ENCODE data around the gene BBS12.
"Not testable (repeated sequence)": the region's sequence is repeated elsewhere in the genome, so short reads cannot be mapped to it uniquely, and the experiment has no call there.

Gene BBS12

DNA sequence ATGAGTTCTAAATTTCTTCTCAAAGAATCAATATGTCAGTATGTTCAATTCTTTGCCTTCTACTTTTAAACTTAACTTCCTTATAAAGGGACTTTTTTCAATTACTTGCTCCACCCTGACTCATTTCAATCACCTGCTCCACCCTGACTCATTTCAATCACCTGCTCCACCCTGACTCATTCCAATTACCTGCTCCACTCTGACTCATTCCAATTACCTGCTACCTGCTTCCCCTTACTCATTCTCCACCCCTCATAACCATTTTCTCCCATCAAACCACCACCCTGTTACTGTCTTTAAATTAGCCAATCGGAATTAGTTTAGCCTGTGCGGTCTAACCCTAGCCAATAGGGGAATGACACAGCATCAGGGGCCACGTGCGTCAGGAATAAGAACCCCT is 53.8 kb downstream of the BBS12 start:
- H3K4me3 ChIP-seq (ENCODE audit: insufficient read depth in 1 of 2, low read depth in 1 of 2, low read length in 2 of 2); H3K4ac ChIP-seq (ENCODE audit: low read depth in 1 of 2, low read length in 2 of 2); H3K4me1 ChIP-seq (ENCODE audit: control insufficient read depth, insufficient read depth, low read depth, low read length); H4K8ac ChIP-seq (ENCODE audit: low read length); H2BK12ac ChIP-seq (ENCODE audit: low read length in 2 of 2); H3K23ac ChIP-seq (ENCODE audit: low read length in 2 of 2); H2AFZ ChIP-seq (ENCODE audit: low read depth, low read length); DNase-seq; H3K27ac ChIP-seq (ENCODE audit: low read length, poor library complexity, severe bottlenecking); H3K14ac ChIP-seq (ENCODE audit: low read length in 2 of 2); H2BK5ac ChIP-seq (ENCODE audit: low read depth, low read length, poor library complexity, severe bottlenecking); H3K9me3 ChIP-seq (ENCODE audit: control insufficient read depth, low read length); H3K9ac ChIP-seq (ENCODE audit: low read length); H2AK5ac ChIP-seq (ENCODE audit: low read length, severe bottlenecking); H4K91ac ChIP-seq (ENCODE audit: low read length); H3K18ac ChIP-seq (ENCODE audit: low read depth in 1 of 2, low read length in 2 of 2); H3K4me2 ChIP-seq (ENCODE audit: low read length, poor library complexity, severe bottlenecking); H3K27me3 ChIP-seq (ENCODE audit: control insufficient read depth in 1 of 2, insufficient read depth in 1 of 2, low read length in 2 of 2); H2BK15ac ChIP-seq (ENCODE audit: low read depth, poor library complexity, severe bottlenecking); H3K79me1 ChIP-seq (replicated peaks; ENCODE audit: low read length, poor library complexity, severe bottlenecking); H3K36me3 ChIP-seq (ENCODE audit: control insufficient read depth in 1 of 2, insufficient read depth in 2 of 2, low read depth in 1 of 2, low read length in 2 of 2); H2BK120ac ChIP-seq (ENCODE audit: low read depth, low read length): not testable (repeated sequence)
- WGBS: 95% methylated on average over 4 of the region's 4 CpGs

DNA sequence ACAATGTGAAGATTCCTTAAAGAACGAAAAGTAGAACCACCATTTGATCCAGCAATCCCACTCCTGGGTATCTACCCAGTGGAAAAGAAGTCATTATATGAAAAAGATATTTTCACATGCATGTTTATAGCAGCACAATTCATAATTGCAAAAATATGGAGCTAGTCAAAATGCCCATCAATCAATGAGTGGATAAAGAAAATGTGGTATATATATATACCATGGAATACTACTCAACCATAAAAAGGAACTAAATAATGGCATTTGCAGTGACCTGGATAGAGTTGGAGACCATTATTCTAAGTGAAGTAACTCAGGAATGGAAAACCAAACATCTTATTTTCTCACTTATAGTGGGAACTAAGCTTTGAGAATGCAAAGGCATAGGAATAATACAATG is 54.4 kb downstream of the BBS12 start:
- H2BK5ac ChIP-seq (ENCODE audit: low read depth, low read length, poor library complexity, severe bottlenecking); H2BK120ac ChIP-seq (ENCODE audit: low read depth, low read length); H2BK15ac ChIP-seq (ENCODE audit: low read depth, poor library complexity, severe bottlenecking); H3K23ac ChIP-seq (ENCODE audit: low read length in 2 of 2); H3K79me1 ChIP-seq (replicated peaks; ENCODE audit: low read length, poor library complexity, severe bottlenecking); H3K27ac ChIP-seq (ENCODE audit: low read length, poor library complexity, severe bottlenecking); H3K18ac ChIP-seq (ENCODE audit: low read depth in 1 of 2, low read length in 2 of 2); H3K14ac ChIP-seq (ENCODE audit: low read length in 2 of 2); H3K4me3 ChIP-seq (ENCODE audit: insufficient read depth in 1 of 2, low read depth in 1 of 2, low read length in 2 of 2); H4K91ac ChIP-seq (ENCODE audit: low read length); DNase-seq; H3K36me3 ChIP-seq (ENCODE audit: control insufficient read depth in 1 of 2, insufficient read depth in 2 of 2, low read depth in 1 of 2, low read length in 2 of 2); H2BK12ac ChIP-seq (ENCODE audit: low read length in 2 of 2); H3K9me3 ChIP-seq (ENCODE audit: control insufficient read depth, low read length); H2AFZ ChIP-seq (ENCODE audit: low read depth, low read length); H3K4me2 ChIP-seq (ENCODE audit: low read length, poor library complexity, severe bottlenecking); H4K8ac ChIP-seq (ENCODE audit: low read length); H3K27me3 ChIP-seq (ENCODE audit: control insufficient read depth in 1 of 2, insufficient read depth in 1 of 2, low read length in 2 of 2); H2AK5ac ChIP-seq (ENCODE audit: low read length, severe bottlenecking); H3K4me1 ChIP-seq (ENCODE audit: control insufficient read depth, insufficient read depth, low read depth, low read length); H3K4ac ChIP-seq (ENCODE audit: low read depth in 1 of 2, low read length in 2 of 2); H3K9ac ChIP-seq (ENCODE audit: low read length): not testable (repeated sequence)
- no CpG with 5 or more reads among the region's 1 CpG for WGBS

DNA sequence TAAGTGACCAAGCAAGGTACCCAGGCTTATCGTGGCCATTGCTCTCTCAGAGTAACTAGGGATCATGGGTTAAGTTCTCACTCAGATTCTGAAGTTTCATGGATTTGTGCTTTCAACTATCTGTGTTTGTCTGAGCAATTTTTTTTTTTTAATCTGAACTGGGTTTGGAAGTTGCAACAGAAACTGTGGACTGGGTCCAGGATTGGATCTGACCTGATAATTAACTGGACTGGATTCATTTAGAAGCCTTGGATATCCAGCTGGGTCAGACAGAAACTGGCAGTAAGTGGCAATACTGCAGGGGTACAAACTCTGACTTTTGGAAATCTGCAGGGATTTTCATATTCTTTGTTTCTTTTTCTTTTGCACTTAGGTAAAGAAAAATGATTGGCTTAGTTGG is 55.4 kb downstream of the BBS12 start:
- H4K91ac ChIP-seq (ENCODE audit: low read length): no peak overlapping the region
- H2BK15ac ChIP-seq (ENCODE audit: low read depth, poor library complexity, severe bottlenecking): no peak overlapping the region
- no peak overlapping the region for H3K4me2 ChIP-seq (ENCODE audit: low read length, poor library complexity, severe bottlenecking)
- H2AFZ ChIP-seq (ENCODE audit: low read depth, low read length): no peak overlapping the region
- no peak overlapping the region for H2BK120ac ChIP-seq (ENCODE audit: low read depth, low read length)
- no peak overlapping the region for H2BK12ac ChIP-seq (ENCODE audit: low read length in 2 of 2)
- H3K4me1 ChIP-seq (ENCODE audit: control insufficient read depth, insufficient read depth, low read depth, low read length): peaks cover 5% of the 10 kb centered on the region
- H3K18ac ChIP-seq (ENCODE audit: low read depth in 1 of 2, low read length in 2 of 2): no peak overlapping the region
- H3K36me3 ChIP-seq (ENCODE audit: control insufficient read depth in 1 of 2, insufficient read depth in 2 of 2, low read depth in 1 of 2, low read length in 2 of 2): no peaks in the 10 kb centered on the region
- H2BK5ac ChIP-seq (ENCODE audit: low read depth, low read length, poor library complexity, severe bottlenecking): no peak overlapping the region
- H3K14ac ChIP-seq (ENCODE audit: low read length in 2 of 2): no peak overlapping the region
- no peak overlapping the region for H3K23ac ChIP-seq (ENCODE audit: low read length in 2 of 2)
- no peaks in the 10 kb centered on the region for H3K79me1 ChIP-seq (replicated peaks; ENCODE audit: low read length, poor library complexity, severe bottlenecking)
- no peak overlapping the region for H3K4ac ChIP-seq (ENCODE audit: low read depth in 1 of 2, low read length in 2 of 2)
- no peaks in the 10 kb centered on the region for H3K9me3 ChIP-seq (ENCODE audit: control insufficient read depth, low read length)
- no peak for DNase-seq
- H3K4me3 ChIP-seq (ENCODE audit: insufficient read depth in 1 of 2, low read depth in 1 of 2, low read length in 2 of 2): no peak overlapping the region
- 98% methylated on average over 1 of the region's 1 CpG for WGBS
- no peak overlapping the region for H4K8ac ChIP-seq (ENCODE audit: low read length)
- no peak overlapping the region for H3K27ac ChIP-seq (ENCODE audit: low read length, poor library complexity, severe bottlenecking)
- peak overlapping the region; percentile 62 for H2AK5ac ChIP-seq (ENCODE audit: low read length, severe bottlenecking)
- no peak overlapping the region for H3K9ac ChIP-seq (ENCODE audit: low read length)
- H3K27me3 ChIP-seq (ENCODE audit: control insufficient read depth in 1 of 2, insufficient read depth in 1 of 2, low read length in 2 of 2): no peaks in the 10 kb centered on the region

- Histone ChIP-seq H2AK5ac (ENCODE audit: low read length, severe bottlenecking) (no peak overlapping the region), H2BK12ac (ENCODE audit: low read length in 2 of 2) (no peak overlapping the region), H3K9ac (ENCODE audit: low read length) (no peak overlapping the region), H2BK15ac (ENCODE audit: low read depth, poor library complexity, severe bottlenecking) (no peak overlapping the region), H3K27ac (ENCODE audit: low read length, poor library complexity, severe bottlenecking) (no peak overlapping the region), H3K27me3 (ENCODE audit: control insufficient read depth in 1 of 2, insufficient read depth in 1 of 2, low read length in 2 of 2) (no peaks in the 10 kb centered on the region), H2BK120ac (ENCODE audit: low read depth, low read length) (no peak overlapping the region), H3K4ac (ENCODE audit: low read depth in 1 of 2, low read length in 2 of 2) (no peak overlapping the region), H3K14ac (ENCODE audit: low read length in 2 of 2) (no peak overlapping the region), H3K4me1 (ENCODE audit: control insufficient read depth, insufficient read depth, low read depth, low read length) (peaks cover 3% of the 10 kb centered on the region), H3K18ac (ENCODE audit: low read depth in 1 of 2, low read length in 2 of 2) (no peak overlapping the region), H4K91ac (ENCODE audit: low read length) (no peak overlapping the region), H2AFZ (ENCODE audit: low read depth, low read length) (no peak overlapping the region), H4K8ac (ENCODE audit: low read length) (no peak overlapping the region), H3K9me3 (ENCODE audit: control insufficient read depth, low read length) (no peaks in the 10 kb centered on the region), H3K36me3 (ENCODE audit: control insufficient read depth in 1 of 2, insufficient read depth in 2 of 2, low read depth in 1 of 2, low read length in 2 of 2) (no peaks in the 10 kb centered on the region), H3K23ac (ENCODE audit: low read length in 2 of 2) (no peak overlapping the region), H3K4me3 (ENCODE audit: insufficient read depth in 1 of 2, low read depth in 1 of 2, low read length in 2 of 2) (no peak overlapping the region), H3K79me1 (replicated peaks; ENCODE audit: low read length, poor library complexity, severe bottlenecking) (no peaks in the 10 kb centered on the region), H2BK5ac (ENCODE audit: low read depth, low read length, poor library complexity, severe bottlenecking) (no peak overlapping the region), H3K4me2 (ENCODE audit: low read length, poor library complexity, severe bottlenecking) (no peak overlapping the region)
- no peak for DNase-seq
- 92% methylated on average over 4 of the region's 4 CpGs for WGBS
Measured at GRCh38 chr4:122788935-122789334, 56.4 kb downstream of the BBS12 start.

All from mesenchymal stem cell (in vitro differentiated cells and primary cell).